Medulla oblongata (tissue), 1 donor: Measurements from ENCODE around the gene LGALS3BP.

Experiments used
- DNase-seq: peaks from one replicate; pipeline ENCODE4 v3.0.0-alpha.2; 2015; ENCODE audit errors: extremely low spot score

The LGALS3BP gene

DNA sequence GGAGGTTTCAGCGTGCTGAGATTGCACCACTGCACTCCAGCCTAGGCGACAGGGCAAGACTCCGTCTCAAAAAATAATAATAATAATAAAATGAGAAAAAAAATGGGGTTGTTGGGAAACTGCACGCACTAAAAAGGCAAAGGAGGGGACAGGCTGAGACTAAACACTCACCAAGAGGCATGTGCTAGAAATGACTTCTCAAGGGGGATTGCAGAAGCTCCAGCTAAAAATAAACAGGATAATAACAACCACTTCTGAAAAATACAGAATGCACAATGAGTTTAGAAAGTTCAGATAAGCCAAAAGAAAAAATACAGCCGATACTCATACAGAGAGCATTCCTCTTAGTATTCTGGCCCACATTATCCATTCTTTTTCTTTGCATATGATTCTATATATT lies 39.5 kb downstream of the LGALS3BP start:
- no peak for DNase-seq

DNA sequence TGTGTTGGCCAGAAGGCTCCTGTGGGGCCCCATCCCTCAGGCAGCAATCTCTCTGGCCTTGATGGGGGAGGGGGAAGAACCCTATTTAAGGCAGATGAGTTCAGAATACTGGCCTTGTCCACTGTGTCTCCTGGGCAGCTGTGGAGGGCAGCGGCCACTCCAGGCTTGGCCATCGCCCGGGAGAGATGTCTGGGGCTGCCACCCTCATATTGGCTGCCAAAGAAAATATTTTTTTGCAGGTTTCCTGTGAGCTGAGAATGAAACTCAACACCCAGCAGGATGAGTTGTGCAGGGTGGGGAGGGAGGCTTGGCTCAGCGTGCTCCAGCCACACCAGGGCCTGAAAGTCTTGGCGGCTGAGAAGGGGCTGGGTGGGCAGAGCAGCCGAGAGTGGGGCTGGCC lies 40.1 kb downstream of the LGALS3BP start:
- no peak for DNase-seq

DNA sequence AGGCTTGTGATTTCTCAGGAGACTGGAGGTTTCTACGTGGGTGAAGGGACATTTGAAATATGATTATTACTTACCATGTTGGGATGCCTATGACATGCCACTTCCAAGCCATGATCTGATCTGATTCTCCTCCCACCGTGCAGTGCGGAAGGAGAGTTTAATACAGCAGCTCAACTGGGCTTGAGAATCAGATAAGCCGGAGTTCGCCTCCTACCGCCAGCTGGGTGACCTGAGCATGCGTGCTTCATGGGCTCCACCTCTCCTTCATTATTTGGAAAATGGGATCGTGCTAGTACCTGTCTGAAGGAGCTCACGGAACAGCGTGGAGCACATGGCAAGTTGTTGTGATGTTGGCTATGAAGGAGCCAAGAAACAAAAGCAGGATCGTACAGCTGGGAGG lies 42.2 kb downstream of the LGALS3BP start:
- DNase-seq, result no peak

- DNase-seq, result no peak
Observed at GRCh38 chr17:78935419-78936323, 44.1 kb downstream of the LGALS3BP start.

GRCh38 chr17:78934681-78935418 lies 44.9 kb downstream of the LGALS3BP start:
- DNase-seq, result no peak

DNA sequence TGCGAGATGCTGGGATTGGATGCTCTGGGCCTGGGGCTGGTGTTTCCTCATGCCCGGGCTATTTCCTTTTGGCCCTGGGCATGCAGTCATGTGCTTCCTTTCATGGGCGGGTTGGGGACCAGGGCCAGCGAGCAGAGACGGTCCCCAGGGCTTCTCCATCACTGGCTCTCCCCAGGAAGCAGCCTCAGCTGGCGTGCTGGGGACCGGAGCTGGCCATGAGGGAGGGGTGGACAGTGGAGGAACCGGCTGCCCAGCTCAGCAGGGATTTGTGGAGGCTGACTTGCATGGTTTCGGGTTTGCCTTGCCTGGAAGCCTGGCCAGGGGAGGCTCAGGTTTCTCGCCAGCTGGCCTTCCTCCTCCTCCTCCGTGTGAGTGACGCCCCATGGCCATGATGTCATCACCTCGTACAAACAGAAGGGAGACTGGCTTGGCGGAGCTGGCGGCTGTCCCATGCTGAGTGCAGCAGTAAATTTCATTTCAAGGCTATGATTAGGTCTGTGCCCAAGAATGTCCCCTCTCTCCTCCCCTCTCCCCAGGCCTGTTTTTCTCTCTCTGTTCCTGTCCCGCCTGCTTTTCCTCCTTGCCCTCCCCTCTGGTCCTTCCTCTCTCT lies 45.7 kb downstream of the LGALS3BP start:
- DNase-seq, result peak; percentile 89

GRCh38 chr17:78933025-78933958 lies 46.4 kb downstream of the LGALS3BP start:
- DNase-seq, result peak; percentile 33

GRCh38 chr17:78929908-78930775 lies 49.6 kb downstream of the LGALS3BP start:
- DNase-seq, result no peak

- DNase-seq, result peak; percentile 62
Observed at GRCh38 chr17:78925662-78926555, 53.8 kb downstream of the LGALS3BP start.

- DNase-seq, result peak; percentile 92
Observed at GRCh38 chr17:78925234-78925633, 54.5 kb downstream of the LGALS3BP start, which contains the start of gene TIMP2. TSS of gene TIMP2 (minus strand) at chr17:78925387. CDS start at chr17:78925088, 299 bp downstream.

DNA sequence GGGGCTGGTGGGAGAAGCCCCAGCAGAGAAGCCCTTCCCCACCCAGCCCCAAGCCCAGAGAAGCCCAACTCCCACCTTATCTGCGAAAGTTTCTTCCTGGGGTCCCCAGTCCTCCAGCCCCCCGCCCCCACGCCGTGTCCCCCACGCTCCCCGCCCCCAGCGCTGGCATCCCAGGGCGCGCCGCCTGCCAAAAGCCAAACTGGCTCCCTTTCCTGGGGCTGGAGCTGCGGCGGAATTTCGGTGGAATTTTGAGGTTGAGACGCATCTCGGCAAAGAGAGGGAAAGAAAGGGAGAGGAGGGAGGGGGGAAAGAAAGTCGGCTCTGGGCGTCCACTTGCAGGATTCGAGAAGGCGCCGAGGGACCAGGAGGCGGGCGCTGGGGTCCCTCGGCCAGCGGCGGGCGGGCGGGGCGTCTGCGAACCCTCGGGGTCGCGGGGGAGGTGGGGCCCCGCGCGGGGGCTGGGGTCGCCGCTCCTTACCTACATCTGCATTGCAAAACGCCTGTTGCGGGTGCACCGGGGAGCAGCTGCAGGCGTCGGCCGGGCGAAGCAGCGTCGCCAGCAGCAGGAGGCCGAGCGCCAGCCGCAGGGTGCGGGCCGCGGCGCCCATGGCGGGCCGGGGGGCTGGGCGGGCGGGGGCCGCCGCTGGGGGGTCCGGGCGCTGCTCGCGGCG lies 55.1 kb downstream of the LGALS3BP start:
- DNase-seq, result no peak

GRCh38 chr17:78923660-78924453 lies 55.9 kb downstream of the LGALS3BP start:
- DNase-seq, result peak; percentile 59

DNA sequence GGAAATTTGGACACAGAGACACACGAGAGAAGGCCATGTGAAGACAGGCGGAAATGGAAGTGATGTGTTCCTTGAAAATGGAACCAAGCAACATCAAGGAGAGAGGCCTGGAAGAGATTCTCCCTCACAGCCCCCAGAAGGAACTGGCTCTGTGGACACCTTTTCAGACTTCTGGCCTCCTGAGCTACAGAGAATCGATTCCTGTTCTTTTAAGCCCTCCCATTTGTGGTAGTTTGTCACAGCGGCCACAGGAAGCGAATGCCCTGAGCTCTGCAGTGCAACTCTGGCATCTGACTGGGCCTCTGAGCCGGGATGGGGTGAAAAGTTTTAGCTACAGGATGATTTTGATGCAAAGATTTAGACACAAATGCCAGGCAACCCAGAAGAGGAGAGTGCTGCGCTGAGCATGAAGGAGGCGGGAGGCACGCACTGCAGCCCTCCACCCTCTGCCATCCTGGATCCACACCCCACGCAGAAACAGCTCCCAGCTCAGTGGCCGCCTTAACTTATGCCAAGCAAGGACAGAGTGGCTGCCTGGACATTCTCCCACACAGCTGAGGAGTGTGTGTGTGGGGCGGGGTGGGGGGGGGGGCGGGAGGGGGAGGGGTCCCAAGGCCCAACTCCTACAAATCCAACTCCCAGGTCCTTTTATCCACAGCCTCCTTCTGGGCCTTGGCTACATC lies 56.8 kb downstream of the LGALS3BP start:
- peak; percentile 57 for DNase-seq

DNA sequence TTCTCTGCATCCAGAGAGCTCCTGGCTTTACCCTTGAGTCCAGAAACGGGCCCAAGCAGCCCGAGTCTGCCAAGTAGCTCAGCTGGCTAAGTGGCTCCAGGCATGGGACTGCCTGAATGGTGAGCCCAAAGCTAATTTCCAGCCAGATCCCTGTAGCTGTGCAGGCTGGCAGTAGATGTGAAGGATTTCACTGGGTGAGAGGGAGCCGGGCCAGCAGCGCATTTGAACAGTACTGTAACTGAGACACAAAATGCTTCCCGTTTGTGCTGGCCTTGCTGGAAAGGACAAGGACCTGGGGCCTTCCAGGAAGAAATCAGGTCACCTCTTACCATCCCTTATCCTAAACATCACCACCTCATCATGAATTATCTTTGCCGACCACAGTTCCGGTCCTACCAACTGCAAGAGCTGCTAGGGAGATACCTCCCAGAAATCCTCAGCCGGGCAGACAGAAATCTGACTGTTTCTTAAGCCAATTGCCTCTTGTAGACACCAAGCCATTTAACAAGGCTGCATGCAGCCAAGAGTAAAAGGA lies 58.2 kb downstream of the LGALS3BP start:
- DNase-seq, result peak; percentile 88
